Mononuclear cell (primary cell): ENCODE data around the gene TSPAN6. TPM values are rescaled to one million over a fixed set of nuclear protein-coding genes. Genes with fewer than 3 reads are reported as not detected.

Source experiments
- H3K27me3 ChIP-seq: 2 replicates; pipeline ENCODE4 v1.6.0; 2011; ENCODE audit warnings: low read length, control low read depth; ENCODE audit not compliant: insufficient read depth
- H3K4me1 ChIP-seq: 2 replicates; pipeline ENCODE4 v1.5.1; 2011; ENCODE audit warnings: mild to moderate bottlenecking, low read length, control low read depth; ENCODE audit not compliant: insufficient read depth
- H3K4me3 ChIP-seq: 2 replicates; pipeline ENCODE4 v1.5.1; 2011; ENCODE audit warnings: mild to moderate bottlenecking, low read length, moderate library complexity
- H3K9me3 ChIP-seq: 2 replicates; pipeline ENCODE4 v1.5.1; 2011; ENCODE audit warnings: low read depth, mild to moderate bottlenecking, control low read depth, low read length
- total RNA-seq: library from RNA; depleted of rRNA; stranded (reverse); fragments of >200 nt; gene quantifications from one replicate; pipeline ENCODE4 v1.2.3, GENCODE V29; 2012

TSPAN6 gene
- total RNA-seq, 1 donor = 0.94 TPM

- Histone ChIP-seq H3K4me1 (no peaks in the 10 kb centered on the region), H3K4me3 (no peak overlapping the region), H3K9me3 (no peaks in the 10 kb centered on the region), H3K27me3 (no peaks in the 10 kb centered on the region)
Measured at GRCh38 chrX:100654261-100654660, 17.7 kb upstream of the TSPAN6 start.

- Histone ChIP-seq H3K27me3 (no peaks in the 10 kb centered on the region), H3K4me3 (no peak overlapping the region), H3K4me1 (no peaks in the 10 kb centered on the region), H3K9me3 (no peaks in the 10 kb centered on the region)
Measured at GRCh38 chrX:100652266-100652665, 15.7 kb upstream of the TSPAN6 start.

- no peaks in the 10 kb centered on the region for H3K4me1 ChIP-seq
- H3K9me3 ChIP-seq = no peaks in the 10 kb centered on the region
- no peak overlapping the region for H3K4me3 ChIP-seq
- H3K27me3 ChIP-seq = no peaks in the 10 kb centered on the region
Measured at GRCh38 chrX:100650841-100651240, 14.2 kb upstream of the TSPAN6 start.

GRCh38 chrX:100649550-100650356 is 13.1 kb upstream of the TSPAN6 start:
- no peaks in the 10 kb centered on the region for H3K9me3 ChIP-seq
- no peaks in the 10 kb centered on the region for H3K27me3 ChIP-seq
- H3K4me3 ChIP-seq = no peak overlapping the region
- H3K4me1 ChIP-seq = no peaks in the 10 kb centered on the region

- Histone ChIP-seq H3K4me3 (no peak overlapping the region), H3K4me1 (no peaks in the 10 kb centered on the region), H3K9me3 (no peaks in the 10 kb centered on the region), H3K27me3 (no peaks in the 10 kb centered on the region)
Measured at GRCh38 chrX:100648458-100649417, 12.1 kb upstream of the TSPAN6 start.

- H3K4me3 ChIP-seq = no peak overlapping the region
- no peaks in the 10 kb centered on the region for H3K4me1 ChIP-seq
- no peaks in the 10 kb centered on the region for H3K27me3 ChIP-seq
- no peaks in the 10 kb centered on the region for H3K9me3 ChIP-seq
Measured at GRCh38 chrX:100647739-100648138, 11.1 kb upstream of the TSPAN6 start.

GRCh38 chrX:100647095-100647494 is 10.5 kb upstream of the TSPAN6 start:
- H3K4me3 ChIP-seq = no peak overlapping the region
- H3K4me1 ChIP-seq = no peaks in the 10 kb centered on the region
- no peaks in the 10 kb centered on the region for H3K27me3 ChIP-seq
- H3K9me3 ChIP-seq = no peaks in the 10 kb centered on the region

GRCh38 chrX:100645106-100645505 is 8.5 kb upstream of the TSPAN6 start:
- Histone ChIP-seq H3K4me3 (no peak overlapping the region), H3K27me3 (no peaks in the 10 kb centered on the region), H3K9me3 (no peaks in the 10 kb centered on the region)

GRCh38 chrX:100643956-100644860 is 7.6 kb upstream of the TSPAN6 start, which contains the start of gene SRPX2:
TSS of gene SRPX2 (plus strand) at chrX:100644199. CDS start at chrX:100646323, 2,124 bp downstream.
- Histone ChIP-seq H3K4me1 (no peaks in the 10 kb centered on the region), H3K4me3 (no peak within 1 kb of the TSS), H3K27me3 (peaks cover 5% of the 10 kb centered on the region), H3K9me3 (no peaks in the 10 kb centered on the region)

More at GRCh38 chrX:100645106-100645505, 8.5 kb upstream of the TSPAN6 start:
- no peaks in the 10 kb centered on the region for H3K4me1 ChIP-seq

- H3K4me3 ChIP-seq = no peak overlapping the region
- H3K4me1 ChIP-seq = no peaks in the 10 kb centered on the region
- no peaks in the 10 kb centered on the region for H3K9me3 ChIP-seq
- H3K27me3 ChIP-seq = peaks cover 14% of the 10 kb centered on the region
Measured at GRCh38 chrX:100643212-100643611, 6.6 kb upstream of the TSPAN6 start.

- H3K4me1 ChIP-seq = no peaks in the 10 kb centered on the region
Measured at GRCh38 chrX:100642290-100642689, 5.7 kb upstream of the TSPAN6 start.

GRCh38 chrX:100635989-100636320 is 651 bp downstream of the TSPAN6 start:
- Histone ChIP-seq H3K9me3 (no peaks in the 10 kb centered on the region), H3K27me3 (peaks cover 30% of the 10 kb centered on the region)

More at GRCh38 chrX:100642290-100642689, 5.7 kb upstream of the TSPAN6 start:
- H3K27me3 ChIP-seq = peaks cover 21% of the 10 kb centered on the region
- no peaks in the 10 kb centered on the region for H3K9me3 ChIP-seq
- H3K4me3 ChIP-seq = no peak overlapping the region

GRCh38 chrX:100635040-100635439 is 1.6 kb downstream of the TSPAN6 start:
- Histone ChIP-seq H3K4me3 (no peak overlapping the region), H3K4me1 (no peaks in the 10 kb centered on the region), H3K9me3 (no peaks in the 10 kb centered on the region), H3K27me3 (peaks cover 32% of the 10 kb centered on the region)

More at GRCh38 chrX:100635989-100636320, 651 bp downstream of the TSPAN6 start:
- H3K4me1 ChIP-seq = no peaks in the 10 kb centered on the region
- H3K4me3 ChIP-seq = peak overlapping the region; percentile 31

- Histone ChIP-seq H3K4me3 (no peak overlapping the region), H3K27me3 (peaks cover 7% of the 10 kb centered on the region), H3K9me3 (no peaks in the 10 kb centered on the region), H3K4me1 (no peaks in the 10 kb centered on the region)
Measured at GRCh38 chrX:100625985-100626491, 10.6 kb downstream of the TSPAN6 start.
